K562 (cell line): Measurements from ENCODE around the gene CREG1. TPM values are rescaled to one million over a fixed set of nuclear protein-coding genes. Genes with fewer than 3 reads are reported as not detected.

Experiments used
- BACH1 ChIP-seq: fragments of 200-800 bp; sonication (Bioruptor generic); IDR thresholded peaks from 2 replicates; pipeline ENCODE4 v1.6.1; 2016; ENCODE audit warnings: missing genetic modification characterization, missing compliant biosample characterization
- BCOR ChIP-seq: fragments of 450-650 bp; IDR thresholded peaks from 2 replicates; pipeline ENCODE4 v1.6.1; 2016
- DLX4 ChIP-seq: fragments of 250-450 bp; sonication (Bioruptor Pico); IDR thresholded peaks from 2 replicates; pipeline ENCODE4 v1.6.1; 2021; ENCODE audit warnings: mild to moderate bottlenecking
- ETV5 ChIP-seq: sonication (generic); formaldehyde crosslinking; IDR thresholded peaks from 2 replicates; pipeline ENCODE4 v1.4.0; 2020; ENCODE audit warnings: low read depth, mild to moderate bottlenecking, missing genetic modification reagents
- GMEB1 ChIP-seq: fragments of 250-450 bp; sonication (Bioruptor Pico); IDR thresholded peaks from 2 replicates; pipeline ENCODE4 v1.4.0; 2020; ENCODE audit warnings: mild to moderate bottlenecking
- MTF1 ChIP-seq: fragments of 250-450 bp; sonication (Bioruptor Pico); IDR thresholded peaks from 2 replicates; pipeline ENCODE4 v1.9.0; 2021; ENCODE audit warnings: moderate library complexity, mild to moderate bottlenecking, inconsistent platforms, borderline replicate concordance
- NONO ChIP-seq, 2 experiments: fragments of 200-400 bp in 1 of 2; fragments of 450-650 bp in 1 of 2; formaldehyde crosslinking in 1 of 2; IDR thresholded peaks; 2 replicates each; pipeline ENCODE4 v1.6.1; 2017; ENCODE audit warnings: low read depth in 2 of 2, mild to moderate bottlenecking in 2 of 2, moderate library complexity in 2 of 2, low read length in 1 of 2
- PTRF ChIP-seq: fragments of 450-650 bp; IDR thresholded peaks from 2 replicates; pipeline ENCODE4 v1.6.1; 2016; ENCODE audit warnings: mild to moderate bottlenecking, missing genetic modification characterization, missing compliant biosample characterization
- TRIM25 ChIP-seq: fragments of 450-650 bp; IDR thresholded peaks from 2 replicates; pipeline ENCODE4 v1.7.0; 2016; ENCODE audit warnings: borderline replicate concordance
- USF1 ChIP-seq: sonication (generic); formaldehyde crosslinking; IDR thresholded peaks from 2 replicates; pipeline ENCODE4 v1.9.0; 2022; ENCODE audit warnings: mild to moderate bottlenecking, missing genetic modification reagents
- ZNF354B ChIP-seq: fragments of 250-450 bp; sonication (Bioruptor Pico); IDR thresholded peaks from 2 replicates; pipeline ENCODE4 v1.4.0; 2020
- ZNF436 ChIP-seq: fragments of 250-450, 450-650 bp; sonication (Bioruptor Pico); formaldehyde crosslinking; IDR thresholded peaks from 2 replicates; pipeline ENCODE4 v1.7.0; 2020; ENCODE audit warnings: mild to moderate bottlenecking
- ZNF449 ChIP-seq: fragments of 250-450 bp; sonication (Bioruptor Pico); IDR thresholded peaks from 2 replicates; pipeline ENCODE4 v1.8.0; 2022; ENCODE audit warnings: moderate library complexity, mild to moderate bottlenecking, inconsistent platforms
- ZNF518B ChIP-seq: fragments of 250-450 bp; sonication (Bioruptor Pico); IDR thresholded peaks from 2 replicates; pipeline ENCODE4 v1.5.0; 2021; ENCODE audit warnings: mild to moderate bottlenecking, moderate library complexity
- ZNF76 ChIP-seq: fragments of 250-450 bp; sonication (Bioruptor Pico); IDR thresholded peaks from 2 replicates; pipeline ENCODE4 v1.4.0; 2020; ENCODE audit warnings: mild to moderate bottlenecking, moderate library complexity, borderline replicate concordance
- polyA plus RNA-seq, 8 experiments: library from polyadenylated mRNA; depleted of rRNA in 4 of 8; stranded (reverse) in 5 of 8; unstranded in 3 of 8; fragments of >200 nt; fragmentation: Nextera tagmentation in 2 of 8; fragmentation: Illumina TruSeq in 1 of 8; extraction: Ambion mirVana in 2 of 8; extraction: Trizol in 1 of 8; gene quantifications; 2 replicates each; pipeline versions ENCODE4 v1.2.1 to v1.2.3, GENCODE V29; 2011 to 2014; ENCODE audit warnings: inconsistent platforms in 1 of 8, missing spikeins in 1 of 8
- total RNA-seq, 7 experiments: library from RNA; depleted of rRNA in 6 of 7; stranded (reverse); fragments of >200 nt in 6 of 7; fragmentation: Illumina TruSeq in 2 of 7; extraction: Trizol in 2 of 7; gene quantifications; 2 replicates each; pipeline versions ENCODE4 v1.2.1 to v1.2.3, GENCODE V29; 2011 to 2021; ENCODE audit warnings: low replicate concordance in 1 of 7

Gene CREG1
- total and polyA plus RNA-seq, 9 of the 15 experiments (the other 6 are each of a cell fraction or from before 2014, with no cell fraction given) = 45.7 to 272 (median 161) TPM

- TF ChIP-seq ZNF518B (CRISPR knock-in tag) = no peak
- no peak for TF ChIP-seq BCOR
- no peak for TF ChIP-seq TRIM25
- peak; percentile 8; the same call in 1 of the 2 replicates for TF ChIP-seq USF1 (CRISPR knock-in tag)
- TF ChIP-seq BACH1 (tag) = no peak
- no peak for TF ChIP-seq DLX4 (CRISPR knock-in tag)
- TF ChIP-seq PTRF (tag) = no peak
- TF ChIP-seq ETV5 (CRISPR knock-in tag) = no peak
- no peak for TF ChIP-seq MTF1 (CRISPR knock-in tag)
- TF ChIP-seq ZNF436 (CRISPR knock-in tag) = no peak
- no peak for TF ChIP-seq ZNF76 (CRISPR knock-in tag)
- no peak for TF ChIP-seq ZNF449
- no peak for TF ChIP-seq GMEB1 (CRISPR knock-in tag)
- no peak for TF ChIP-seq NONO (IDR thresholded peaks at IDR 0.05; ENCODE audit: low read depth in 2 of 2, low read length in 1 of 2)
- no peak for TF ChIP-seq ZNF354B (CRISPR knock-in tag)
These were observed 10.2 kb downstream of the CREG1 start (continued) for GRCh38 chr1:167543199-167543990.
